Pancreas (tissue), 10 donors: Measurements from ENCODE around the gene KCNJ14. TPM values are rescaled to one million over a fixed set of nuclear protein-coding genes. Genes with fewer than 3 reads are reported as not detected.

Experiments
- ATAC-seq, 4 donors: fragments of 200-7000 bp; cut with Tn5 transposase; one replicate each; pipeline versions ENCODE4 v1.8.0 to v1.9.1; 2020; ENCODE audit warnings: mild to moderate bottlenecking in 4 of 4, moderate library complexity in 4 of 4
- DNase-seq, 6 donors: peaks; one replicate each; pipeline ENCODE4 v3.0.0-alpha.2; 2020
- FAIRE-seq: peaks from 2 replicates; lab custom pipeline; 2012; peaks lifted over from hg19 to GRCh38; lab: Jason Lieb, UNC
- H3K27ac ChIP-seq, 4 donors: fragments of 200-600 bp; sonication (generic); 1 replicate in 3 of 4; 2 replicates in 1 of 4; pipeline versions ENCODE4 v1.5.0 to v1.8.0; 2020
- H3K27me3 ChIP-seq, 4 donors: fragments of 200-600 bp; one replicate each; pipeline ENCODE4 v1.8.0; 2021
- H3K36me3 ChIP-seq, 3 donors: fragments of 200-600 bp; sonication (generic) in 1 of 3; one replicate each; pipeline versions ENCODE4 v1.5.0 to v1.8.0; 2020 to 2021
- H3K4me1 ChIP-seq, 3 donors: fragments of 200-600 bp; one replicate each; pipeline ENCODE4 v1.8.0; 2021
- H3K4me3 ChIP-seq, 4 donors: fragments of 200-600 bp; sonication (generic) in 2 of 4; one replicate each; pipeline versions ENCODE4 v1.5.0 to v1.8.0; 2020 to 2021
- H3K9me3 ChIP-seq, 4 donors: fragments of 200-600 bp; one replicate each; pipeline ENCODE4 v1.8.0; 2021
- CTCF ChIP-seq, 4 donors: fragments of 200-600 bp; sonication (generic) in 3 of 4; IDR thresholded peaks; one replicate each; pipeline versions ENCODE4 v1.5.0 to v1.8.0; 2021; ENCODE audit warnings: antibody characterized with exemption in 4 of 4
- WGBS, 2 donors: extraction: QIAGEN DNeasy Blood & Tissue Kit; methylation state at CpG; one replicate each; pipeline ENCODE4 v1.1.7; 2013; 5-methylcytosine and 5-hydroxymethylcytosine counted together
- intact Hi-C, 3 donors: fragments of 100-400 bp; cut with DNase I; formaldehyde crosslinking; loops; one replicate each; pipeline versions ENCODE4 v1.11.1 to v1.14.2; 2022
- polyA plus RNA-seq, 2 donors: library from polyadenylated mRNA; stranded (reverse); fragments of 200-250 nt; gene quantifications; one replicate each; pipeline ENCODE4 v1.2.3, GENCODE V29; 2013
- total RNA-seq, 6 donors: library from RNA; stranded (reverse); fragmentation: NEBNext Ultra II Directional in 4 of 6; extraction: Animal tissue kit (Norgen Biotek cat#: 25700) in 4 of 6; gene quantifications; one replicate each; pipeline versions ENCODE4 v1.2.1 to v1.2.4, GENCODE V29; 2021 to 2023
- donor health status: healthy with polysubstance abuse.
- donor health status: DM: no; HTN: no; CAD: no; lungs with moderate emphysema.
- donor health status: DM: no; HTN: no; CAD: no.
- donor health status: control.
- donor health status: control.
- donor health status: Bipolar disorder and iron deficiency.
- donor health status: DM: yes; HTN: yes; CAD: no.
- donor health status: DM: no; HTN: no; CAD: no.
- donor health status: DM: no; HTN: no; CAD: no.
- donor health status: DM: yes; HTN: yes; CAD: no.

The KCNJ14 gene
- total and polyA plus RNA-seq, 8 donors = 0.20 to 0.59 (median 0.42) TPM

GRCh38 chr19:48496959-48497727 lies 41.8 kb downstream of the KCNJ14 start:
- Histone ChIP-seq H3K9me3 (no peaks in the 10 kb centered on the region), H3K4me3 (no peak overlapping the region), H3K4me1 (peaks cover 0 to 8% (median 0%) of the 10 kb centered on the region in 3 donors), H3K27ac (no peak overlapping the region), H3K27me3 (no peaks in the 10 kb centered on the region), H3K36me3 (no peaks in the 10 kb centered on the region)
- DNase-seq (no peak), ATAC-seq (no peak), FAIRE-seq (no peak)
- intact Hi-C loops = no loop called here
- TF ChIP-seq CTCF (IDR thresholded peaks at IDR 0.05) = no peak
- 54 to 69% methylated on average over 43 to 45 of the region's 45 CpGs for WGBS, 2 donors

- no peak overlapping the region for H3K27ac ChIP-seq
- no peaks in the 10 kb centered on the region for H3K27me3 ChIP-seq
- ATAC-seq (no peak), FAIRE-seq (no peak), DNase-seq (no peak)
- H3K4me3 ChIP-seq = no peak overlapping the region
- H3K9me3 ChIP-seq = no peaks in the 10 kb centered on the region
- peaks cover 0 to 8% (median 0%) of the 10 kb centered on the region in 3 donors for H3K4me1 ChIP-seq
- no peak for TF ChIP-seq CTCF (IDR thresholded peaks at IDR 0.05)
- 62 to 76% methylated on average over 36 to 46 of the region's 46 CpGs for WGBS, 2 donors
- intact Hi-C loops = no loop called here
- H3K36me3 ChIP-seq = no peaks in the 10 kb centered on the region
Measured at GRCh38 chr19:48497728-48498594, 42.6 kb downstream of the KCNJ14 start.

- Histone ChIP-seq H3K27me3 (no peaks in the 10 kb centered on the region), H3K36me3 (no peaks in the 10 kb centered on the region), H3K9me3 (no peaks in the 10 kb centered on the region), H3K4me1 (peaks cover 0 to 8% (median 0%) of the 10 kb centered on the region in 3 donors), H3K27ac (no peak overlapping the region), H3K4me3 (no peak overlapping the region)
- 43 to 59% methylated on average over 29 to 54 of the region's 59 CpGs for WGBS, 2 donors
- FAIRE-seq = no peak
- intact Hi-C loops = no loop called here
- no peak for TF ChIP-seq CTCF (IDR thresholded peaks at IDR 0.05)
- DNase-seq = no peak
- ATAC-seq = no peak
Measured at GRCh38 chr19:48498595-48499311, 43.4 kb downstream of the KCNJ14 start.

- Histone ChIP-seq H3K27ac (no peak overlapping the region), H3K36me3 (no peaks in the 10 kb centered on the region), H3K4me1 (peaks cover 0 to 3% (median 0%) of the 10 kb centered on the region in 3 donors), H3K4me3 (no peak overlapping the region), H3K9me3 (no peaks in the 10 kb centered on the region), H3K27me3 (no peaks in the 10 kb centered on the region)
- intact Hi-C loops = no loop called here
- FAIRE-seq (no peak), DNase-seq (no peak), ATAC-seq (no peak)
- WGBS, 2 donors = 67 to 80% methylated on average over 34 to 44 of the region's 44 CpGs
- TF ChIP-seq CTCF (IDR thresholded peaks at IDR 0.05) = no peak
Measured at GRCh38 chr19:48499316-48500090, 44.1 kb downstream of the KCNJ14 start.
